Gastrocnemius medialis (tissue), 4 donors: ENCODE results near the gene TLR5.

Experiments
- POLR2A ChIP-seq, 2 donors: fragments of 450-650 bp; IDR thresholded peaks; one replicate each; pipeline ENCODE4 v1.6.1; 2017; ENCODE audit warnings: antibody characterized with exemption in 2 of 2, mild to moderate bottlenecking in 2 of 2, moderate library complexity in 2 of 2
- TF ChIP-seq, protein P1 (sequence below), 5 experiments: fragments of 450-650 bp in 3 of 5; fragments of 200-600 bp in 2 of 5; sonication (generic) in 2 of 5; IDR thresholded peaks in 4 of 5; conservative IDR thresholded peaks in 1 of 5; 1 replicate in 4 of 5; 2 replicates in 1 of 5; pipeline ENCODE4 v1.5.1; 2016 to 2019; ENCODE audit warnings: antibody characterized with exemption in 5 of 5, mild to moderate bottlenecking in 3 of 5, moderate library complexity in 3 of 5

DNA sequence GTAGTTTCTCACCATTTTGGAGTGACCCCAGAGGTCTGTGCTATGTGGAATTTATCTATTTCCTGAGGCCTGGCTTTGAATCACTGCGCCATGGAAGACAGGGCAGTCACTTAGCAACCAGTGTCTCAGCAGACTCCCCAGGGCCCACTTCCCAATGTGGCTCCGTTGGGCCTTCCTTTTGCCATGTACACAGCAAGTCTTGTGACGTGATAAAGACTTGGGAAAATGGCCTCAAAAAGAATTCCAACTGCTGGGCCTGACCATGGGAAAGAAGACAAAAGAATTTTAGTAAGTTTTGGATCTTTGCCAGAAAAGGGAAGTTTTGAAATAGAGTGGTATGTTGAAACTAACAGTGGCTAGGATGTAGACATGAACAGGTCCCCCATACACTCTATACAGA lies 36.2 kb downstream of the TLR5 start:
- TF ChIP-seq POLR2A (IDR thresholded peaks at IDR 0.05), result no peak
- TF ChIP-seq, protein P1, sequence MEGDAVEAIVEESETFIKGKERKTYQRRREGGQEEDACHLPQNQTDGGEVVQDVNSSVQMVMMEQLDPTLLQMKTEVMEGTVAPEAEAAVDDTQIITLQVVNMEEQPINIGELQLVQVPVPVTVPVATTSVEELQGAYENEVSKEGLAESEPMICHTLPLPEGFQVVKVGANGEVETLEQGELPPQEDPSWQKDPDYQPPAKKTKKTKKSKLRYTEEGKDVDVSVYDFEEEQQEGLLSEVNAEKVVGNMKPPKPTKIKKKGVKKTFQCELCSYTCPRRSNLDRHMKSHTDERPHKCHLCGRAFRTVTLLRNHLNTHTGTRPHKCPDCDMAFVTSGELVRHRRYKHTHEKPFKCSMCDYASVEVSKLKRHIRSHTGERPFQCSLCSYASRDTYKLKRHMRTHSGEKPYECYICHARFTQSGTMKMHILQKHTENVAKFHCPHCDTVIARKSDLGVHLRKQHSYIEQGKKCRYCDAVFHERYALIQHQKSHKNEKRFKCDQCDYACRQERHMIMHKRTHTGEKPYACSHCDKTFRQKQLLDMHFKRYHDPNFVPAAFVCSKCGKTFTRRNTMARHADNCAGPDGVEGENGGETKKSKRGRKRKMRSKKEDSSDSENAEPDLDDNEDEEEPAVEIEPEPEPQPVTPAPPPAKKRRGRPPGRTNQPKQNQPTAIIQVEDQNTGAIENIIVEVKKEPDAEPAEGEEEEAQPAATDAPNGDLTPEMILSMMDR (IDR thresholded peaks at IDR 0.05 in 4 of 5, conservative IDR thresholded peaks at IDR 0.05 in 1 of 5), result no peak
